Measurements from ENCODE around the gene FLT4. TPM values are rescaled to one million over a fixed set of nuclear protein-coding genes. Genes with fewer than 3 reads are reported as not detected.

The FLT4 gene
- total RNA-seq, 2 experiments from 2014 or later, result not detected

DNA sequence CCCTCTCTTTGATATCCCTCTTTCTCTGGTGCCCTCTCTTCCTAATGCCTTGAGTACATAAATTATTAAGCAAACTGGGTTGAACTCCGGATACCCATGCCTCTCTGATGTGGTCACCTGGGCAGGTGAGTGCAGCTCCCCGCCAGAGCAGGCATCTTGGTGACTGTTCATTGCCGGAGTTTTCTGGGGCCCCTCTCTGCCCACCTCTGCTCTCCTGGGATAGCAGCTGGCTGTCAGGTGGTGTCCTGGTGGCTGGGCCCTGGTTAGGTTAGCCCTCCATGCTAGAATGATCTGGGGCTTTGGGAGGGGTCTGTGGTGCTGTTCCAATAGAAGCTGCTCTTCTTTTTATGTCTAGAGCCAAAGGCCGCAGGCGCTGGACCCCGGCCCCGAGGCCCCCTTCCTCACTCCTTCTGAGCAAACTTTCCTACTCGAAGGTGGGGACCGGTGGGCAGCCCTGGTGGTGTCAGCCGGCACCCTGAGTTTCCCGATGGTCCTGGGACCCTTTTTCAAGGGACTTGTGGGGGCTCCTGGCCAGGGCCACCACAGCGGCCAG is 53.2 kb downstream of the FLT4 start:
- Histone ChIP-seq H4K20me1 (ENCODE audit: insufficient read depth, low read length) (no peaks in the 10 kb centered on the region), H2AFZ (ENCODE audit: low read length) (no peak overlapping the region), H3K27ac (ENCODE audit: low read depth, low read length, poor library complexity, severe bottlenecking) (no peak overlapping the region), H3K79me2 (ENCODE audit: insufficient read depth, low read depth, low read length) (no peaks in the 10 kb centered on the region), H3K4me1 (ENCODE audit: insufficient read depth, low read length, poor library complexity, severe bottlenecking) (no peaks in the 10 kb centered on the region), H3K4me3 (ENCODE audit: low read depth, low read length, poor library complexity, severe bottlenecking) (no peak overlapping the region), H3K9me3 (ENCODE audit: low read length) (no peaks in the 10 kb centered on the region), H3K9me2 (ENCODE audit: insufficient read depth, low read length) (no peaks in the 10 kb centered on the region), H3K4me2 (ENCODE audit: low read length) (no peak overlapping the region), H3K36me3 (ENCODE audit: insufficient read depth, low read length) (no peaks in the 10 kb centered on the region)
- POLR2A ChIA-PET, result no interaction called here
- no peak for DNase-seq (ENCODE audit: low spot score)
- BruUV-seq (replicated peaks), result no TSS peak
- TF ChIP-seq, protein P1, sequence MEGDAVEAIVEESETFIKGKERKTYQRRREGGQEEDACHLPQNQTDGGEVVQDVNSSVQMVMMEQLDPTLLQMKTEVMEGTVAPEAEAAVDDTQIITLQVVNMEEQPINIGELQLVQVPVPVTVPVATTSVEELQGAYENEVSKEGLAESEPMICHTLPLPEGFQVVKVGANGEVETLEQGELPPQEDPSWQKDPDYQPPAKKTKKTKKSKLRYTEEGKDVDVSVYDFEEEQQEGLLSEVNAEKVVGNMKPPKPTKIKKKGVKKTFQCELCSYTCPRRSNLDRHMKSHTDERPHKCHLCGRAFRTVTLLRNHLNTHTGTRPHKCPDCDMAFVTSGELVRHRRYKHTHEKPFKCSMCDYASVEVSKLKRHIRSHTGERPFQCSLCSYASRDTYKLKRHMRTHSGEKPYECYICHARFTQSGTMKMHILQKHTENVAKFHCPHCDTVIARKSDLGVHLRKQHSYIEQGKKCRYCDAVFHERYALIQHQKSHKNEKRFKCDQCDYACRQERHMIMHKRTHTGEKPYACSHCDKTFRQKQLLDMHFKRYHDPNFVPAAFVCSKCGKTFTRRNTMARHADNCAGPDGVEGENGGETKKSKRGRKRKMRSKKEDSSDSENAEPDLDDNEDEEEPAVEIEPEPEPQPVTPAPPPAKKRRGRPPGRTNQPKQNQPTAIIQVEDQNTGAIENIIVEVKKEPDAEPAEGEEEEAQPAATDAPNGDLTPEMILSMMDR (conservative IDR thresholded peaks at IDR 0.05; ENCODE audit: low read length), result no peak
- no peak for TF ChIP-seq EZH2phosphoT487 (IDR thresholded peaks at IDR 0.05; ENCODE audit: borderline replicate concordance, low read depth, low read length)
- intact Hi-C loops (cut with micrococcal nuclease; ENCODE audit: unreplicated experiment), result no loop called here
- CTCF ChIA-PET (ENCODE audit: unreplicated experiment), result no interaction called here

DNA sequence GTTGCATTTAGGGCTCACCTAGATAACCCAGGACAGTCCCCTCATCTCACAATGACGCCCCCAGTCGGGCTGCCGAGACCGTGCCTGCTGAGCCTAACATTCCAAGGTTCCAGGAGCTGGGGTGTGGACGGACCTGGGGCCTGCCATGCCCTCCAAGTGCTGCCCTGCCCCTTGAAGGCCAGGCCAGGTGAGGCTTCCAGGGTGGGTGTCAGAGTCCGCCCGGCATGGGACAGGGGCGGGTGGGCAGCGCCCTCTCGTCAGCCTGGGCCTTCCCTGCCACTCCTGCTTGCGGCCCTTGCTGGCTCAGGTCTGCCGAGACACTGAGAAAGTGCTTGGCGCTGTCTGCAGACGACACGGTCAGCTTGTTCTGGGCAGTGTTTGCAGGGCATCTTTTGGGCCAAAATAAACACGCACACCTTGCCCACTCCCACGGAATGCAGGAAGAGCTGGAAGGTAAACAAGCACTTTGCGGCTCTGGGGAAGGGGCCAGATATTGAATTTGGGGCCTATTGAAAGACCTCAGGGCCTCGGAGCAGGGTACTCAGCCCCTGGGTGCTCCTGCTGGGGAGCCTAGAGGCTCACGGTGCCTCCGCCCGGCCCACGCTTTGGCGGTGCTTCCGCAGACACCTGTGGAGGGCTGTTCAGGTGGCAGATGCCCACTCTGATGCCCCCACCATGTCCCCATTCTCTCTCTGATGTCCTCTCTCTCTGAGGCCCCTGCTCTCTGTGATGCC is 53.9 kb downstream of the FLT4 start:
- Histone ChIP-seq H3K9me3 (ENCODE audit: low read length) (no peaks in the 10 kb centered on the region), H3K9me2 (ENCODE audit: insufficient read depth, low read length) (no peaks in the 10 kb centered on the region), H4K20me1 (ENCODE audit: insufficient read depth, low read length) (no peaks in the 10 kb centered on the region), H3K36me3 (ENCODE audit: insufficient read depth, low read length) (no peaks in the 10 kb centered on the region), H3K4me3 (ENCODE audit: low read depth, low read length, poor library complexity, severe bottlenecking) (no peak overlapping the region), H3K27ac (ENCODE audit: low read depth, low read length, poor library complexity, severe bottlenecking) (no peak overlapping the region), H2AFZ (ENCODE audit: low read length) (no peak overlapping the region), H3K79me2 (ENCODE audit: insufficient read depth, low read depth, low read length) (no peaks in the 10 kb centered on the region), H3K4me1 (ENCODE audit: insufficient read depth, low read length, poor library complexity, severe bottlenecking) (no peaks in the 10 kb centered on the region), H3K4me2 (ENCODE audit: low read length) (no peak overlapping the region)
- BruUV-seq (replicated peaks), result no TSS peak
- POLR2A ChIA-PET, result no interaction called here
- DNase-seq (ENCODE audit: low spot score), result no peak
- TF ChIP-seq, protein P1 (conservative IDR thresholded peaks at IDR 0.05; ENCODE audit: low read length), result no peak
- no peak for TF ChIP-seq EZH2phosphoT487 (IDR thresholded peaks at IDR 0.05; ENCODE audit: borderline replicate concordance, low read depth, low read length)
- intact Hi-C loops (cut with micrococcal nuclease; ENCODE audit: unreplicated experiment), result no loop called here
- CTCF ChIA-PET (ENCODE audit: unreplicated experiment), result no interaction called here

DNA sequence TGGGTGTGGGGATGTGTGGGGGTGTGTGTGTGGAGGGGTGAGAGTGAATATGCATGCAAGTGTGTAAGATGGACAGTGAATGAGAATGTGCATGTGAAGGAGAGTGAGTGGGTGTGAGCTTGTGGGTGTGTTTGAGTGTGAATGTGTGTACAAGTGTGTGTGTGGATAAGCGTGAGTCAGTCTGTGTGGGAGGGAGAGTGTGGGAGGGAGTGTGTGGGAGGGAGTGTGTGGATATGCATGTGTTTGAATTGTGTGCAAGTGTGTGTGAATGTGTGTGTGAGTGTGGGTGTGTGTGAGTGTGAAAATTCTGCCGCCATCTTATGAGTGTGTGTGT is 54.4 kb downstream of the FLT4 start:
- no peak overlapping the region for H3K4me2 ChIP-seq (ENCODE audit: low read length)
- intact Hi-C loops (cut with micrococcal nuclease; ENCODE audit: unreplicated experiment), result no loop called here
- no peak for TF ChIP-seq EZH2phosphoT487 (IDR thresholded peaks at IDR 0.05; ENCODE audit: borderline replicate concordance, low read depth, low read length)
- H2AFZ ChIP-seq (ENCODE audit: low read length), result no peak overlapping the region
- H3K79me2 ChIP-seq (ENCODE audit: insufficient read depth, low read depth, low read length), result no peaks in the 10 kb centered on the region
- H3K4me3 ChIP-seq (ENCODE audit: low read depth, low read length, poor library complexity, severe bottlenecking), result no peak overlapping the region
- ChIA-PET POLR2A (no interaction called here), CTCF (ENCODE audit: unreplicated experiment) (no interaction called here)
- H3K27ac ChIP-seq (ENCODE audit: low read depth, low read length, poor library complexity, severe bottlenecking), result no peak overlapping the region
- H3K4me1 ChIP-seq (ENCODE audit: insufficient read depth, low read length, poor library complexity, severe bottlenecking), result no peaks in the 10 kb centered on the region
- BruUV-seq (replicated peaks), result no TSS peak
- no peaks in the 10 kb centered on the region for H3K9me2 ChIP-seq (ENCODE audit: insufficient read depth, low read length)
- H3K9me3 ChIP-seq (ENCODE audit: low read length), result no peaks in the 10 kb centered on the region
- no peaks in the 10 kb centered on the region for H4K20me1 ChIP-seq (ENCODE audit: insufficient read depth, low read length)
- no peak for DNase-seq (ENCODE audit: low spot score)
- no peaks in the 10 kb centered on the region for H3K36me3 ChIP-seq (ENCODE audit: insufficient read depth, low read length)
